Activated CD4-positive, alpha-beta T cell treated with anti-CD3 and anti-CD28 coated beads, Interleukin-2, Interleukin-6, amounts not matched to agents 100 ng/mL and 50 ng/mL, durations not matched to agents 16 hours and 8 hours (primary cell): ENCODE measurements around the gene ARPP21.

ENCODE experiments used
- DNase-seq: peaks from one replicate; pipeline ENCODE4 v3.0.0-alpha.2; 2020

The ARPP21 gene

GRCh38 chr3:35739964-35740527 is 100.7 kb downstream of the ARPP21 start:
- DNase-seq: no peak

- no peak for DNase-seq
Measured at GRCh38 chr3:35743218-35743617, 103.9 kb downstream of the ARPP21 start.

GRCh38 chr3:35744419-35744818 is 105.1 kb downstream of the ARPP21 start:
- DNase-seq: no peak

- no peak for DNase-seq
Measured at GRCh38 chr3:35745351-35745750, 106.0 kb downstream of the ARPP21 start.

GRCh38 chr3:35745802-35746484 is 106.6 kb downstream of the ARPP21 start:
- DNase-seq: no peak

- no peak for DNase-seq
Measured at GRCh38 chr3:35746492-35746891, 107.2 kb downstream of the ARPP21 start.

- DNase-seq: no peak
Measured at GRCh38 chr3:35748144-35748543, 108.8 kb downstream of the ARPP21 start.

GRCh38 chr3:35751207-35751606 is 111.9 kb downstream of the ARPP21 start:
- DNase-seq: no peak

- DNase-seq: no peak
Measured at GRCh38 chr3:35757991-35758757, 118.8 kb downstream of the ARPP21 start.

- DNase-seq: no peak
Measured at GRCh38 chr3:35760146-35760545, 120.8 kb downstream of the ARPP21 start.

GRCh38 chr3:35761311-35761710 is 122.0 kb downstream of the ARPP21 start:
- no peak for DNase-seq

- DNase-seq: no peak
Measured at GRCh38 chr3:35772381-35773015, 133.2 kb downstream of the ARPP21 start.

GRCh38 chr3:35773417-35773816 is 134.1 kb downstream of the ARPP21 start:
- no peak for DNase-seq

- no peak for DNase-seq
Measured at GRCh38 chr3:35776346-35776745, 137.0 kb downstream of the ARPP21 start.

GRCh38 chr3:35777065-35777464 is 137.7 kb downstream of the ARPP21 start:
- no peak for DNase-seq

- DNase-seq: no peak
Measured at GRCh38 chr3:35777563-35778554, 138.5 kb downstream of the ARPP21 start.

- DNase-seq: no peak
Measured at GRCh38 chr3:35779611-35780010, 140.3 kb downstream of the ARPP21 start.

GRCh38 chr3:35780800-35781199 is 141.5 kb downstream of the ARPP21 start:
- DNase-seq: no peak

GRCh38 chr3:35781558-35781957 is 142.2 kb downstream of the ARPP21 start:
- DNase-seq: no peak

- DNase-seq: no peak
Measured at GRCh38 chr3:35782355-35782754, 143.0 kb downstream of the ARPP21 start.

GRCh38 chr3:35784169-35784568 is 144.8 kb downstream of the ARPP21 start:
- DNase-seq: no peak

GRCh38 chr3:35785234-35785888 is 146.0 kb downstream of the ARPP21 start:
- no peak for DNase-seq
